ENCODE measurements around the gene GTPBP3. TPM values are rescaled to one million over a fixed set of nuclear protein-coding genes. Genes with fewer than 3 reads are reported as not detected.
A peak's percentile ranks its signal among the peaks of the same experiment; 100 is the strongest.

The GTPBP3 gene
- total RNA-seq, 1 experiment from 2014 or later = 38.2 TPM

DNA sequence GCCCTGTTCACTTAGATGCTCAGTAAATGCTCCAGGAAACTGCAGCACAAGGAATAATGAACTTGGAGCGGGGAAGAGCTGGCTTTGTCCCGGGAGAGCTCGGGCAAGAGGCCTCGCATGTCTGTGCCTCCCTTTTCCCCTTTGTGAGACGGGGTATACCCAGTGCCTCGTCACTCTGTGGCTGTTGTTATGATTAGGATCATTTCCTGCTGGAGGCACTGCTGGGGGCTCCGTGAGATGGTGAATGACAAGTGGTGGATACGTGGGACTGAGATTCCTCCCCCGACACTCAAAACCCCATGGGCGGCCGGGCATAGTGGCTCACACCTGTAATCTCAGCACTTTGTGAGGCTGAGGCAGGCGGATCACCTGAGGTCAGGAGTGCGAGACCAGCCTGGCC is 40.9 kb downstream of the GTPBP3 start:
- no peak for DNase-seq (ENCODE audit: low read depth)

DNA sequence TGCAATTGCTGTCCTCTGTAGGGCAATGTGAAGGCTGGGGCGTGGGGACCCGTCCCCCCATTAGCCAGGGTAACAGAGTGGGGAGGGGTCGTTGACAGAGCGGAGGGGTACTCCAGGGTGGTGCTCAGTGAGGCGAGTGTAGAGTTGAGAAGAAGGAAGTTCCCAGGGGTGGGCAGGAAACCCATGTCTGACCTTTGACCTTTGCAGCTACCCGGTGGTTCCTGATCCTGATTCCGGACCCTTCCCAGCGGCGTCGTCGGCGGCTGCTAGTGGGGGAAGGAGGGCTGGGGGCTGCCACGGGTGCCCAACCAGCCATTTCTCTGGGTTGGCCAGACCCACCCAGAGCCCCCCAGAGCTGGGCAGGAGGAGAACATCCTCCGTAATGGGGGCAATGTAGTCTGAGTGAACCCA is 41.9 kb downstream of the GTPBP3 start:
- no peak for DNase-seq (ENCODE audit: low read depth)

DNA sequence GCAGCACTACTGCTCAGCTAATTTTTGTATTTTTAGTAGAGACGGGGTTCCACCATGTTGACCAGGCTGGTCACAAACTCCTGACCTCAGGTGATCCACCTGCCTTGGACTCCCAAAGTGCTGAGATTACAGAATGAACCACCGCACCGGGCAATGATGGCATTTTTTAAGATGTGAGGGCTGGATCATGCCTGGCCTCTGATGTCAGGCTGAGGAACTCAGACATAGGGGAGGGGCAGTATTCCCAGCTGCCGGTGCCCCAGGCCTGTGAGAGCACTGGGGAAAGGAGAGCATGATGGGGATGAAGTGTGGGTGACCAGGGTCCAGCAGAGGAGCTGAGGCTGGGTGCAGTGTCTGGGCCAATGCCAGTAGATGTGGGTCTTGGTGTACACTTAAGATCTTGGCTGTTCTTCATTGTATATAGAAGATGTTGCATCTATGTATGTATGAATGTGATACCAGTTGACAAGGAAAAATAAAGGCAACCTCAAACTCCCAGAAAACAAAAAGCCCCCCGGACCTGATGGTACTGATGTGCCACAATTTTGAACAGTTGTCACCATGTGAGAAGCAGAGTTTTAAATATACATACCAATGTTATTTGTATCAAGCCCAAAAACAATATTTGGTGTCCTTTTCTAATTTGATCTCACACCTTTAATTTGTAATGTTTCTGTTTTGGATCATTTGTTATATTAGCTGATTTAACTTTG is 43.2 kb downstream of the GTPBP3 start:
- DNase-seq (ENCODE audit: low read depth) = no peak

DNA sequence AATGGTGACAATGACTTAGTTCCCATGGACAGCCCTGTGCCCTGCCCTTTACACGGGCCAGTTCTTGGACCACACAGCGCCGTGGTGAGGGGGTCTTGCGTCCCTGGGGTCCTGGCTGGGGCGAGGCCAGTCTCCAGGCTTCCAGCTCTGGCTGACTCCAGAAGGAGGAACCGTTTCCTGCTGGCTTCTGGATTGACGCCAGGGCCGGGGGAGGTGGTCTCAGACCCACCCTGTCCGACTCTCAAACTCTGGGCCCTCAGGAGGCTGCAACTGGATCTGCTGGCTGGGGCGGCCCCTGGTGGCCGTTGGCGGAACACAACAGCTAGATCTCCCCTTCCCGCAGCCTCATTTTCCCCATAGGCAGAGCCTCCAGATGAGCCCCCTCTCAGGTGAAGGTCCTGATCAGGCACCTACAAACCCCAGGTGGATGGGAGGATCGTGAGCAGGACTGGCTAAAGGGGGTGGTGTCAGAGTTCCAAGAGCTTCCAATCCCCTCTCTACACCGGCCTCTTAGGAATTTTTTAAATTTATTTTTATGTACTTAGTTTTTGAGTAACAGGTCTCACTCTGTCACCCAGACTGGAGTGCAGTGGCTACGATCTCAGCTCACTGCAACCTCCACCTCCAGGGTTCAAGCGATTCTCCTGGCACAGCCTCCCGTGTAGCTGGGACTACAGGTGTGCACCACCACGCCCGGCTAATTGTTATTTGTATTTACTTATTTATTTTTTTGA is 48.7 kb downstream of the GTPBP3 start:
- DNase-seq (ENCODE audit: low read depth) = peak; percentile 55

DNA sequence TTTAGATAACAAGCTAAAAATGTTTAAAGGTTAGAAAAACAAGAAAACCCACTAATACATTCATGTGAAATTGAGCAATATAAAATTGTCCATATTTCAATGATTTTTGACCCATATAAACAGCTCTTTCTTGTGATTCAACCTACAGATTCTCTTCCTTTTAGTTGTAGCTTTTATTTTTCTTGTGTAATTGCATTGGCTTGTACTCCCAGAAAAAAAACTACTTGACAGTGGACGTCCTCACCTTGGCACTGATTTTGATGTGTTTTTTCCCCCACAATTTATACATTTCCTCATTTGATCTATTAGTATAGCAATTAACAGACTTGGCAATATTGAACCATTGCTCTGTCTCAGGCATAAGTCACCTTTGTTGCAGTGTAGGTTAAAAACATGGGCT is 51.9 kb downstream of the GTPBP3 start:
- DNase-seq (ENCODE audit: low read depth) = no peak

DNA sequence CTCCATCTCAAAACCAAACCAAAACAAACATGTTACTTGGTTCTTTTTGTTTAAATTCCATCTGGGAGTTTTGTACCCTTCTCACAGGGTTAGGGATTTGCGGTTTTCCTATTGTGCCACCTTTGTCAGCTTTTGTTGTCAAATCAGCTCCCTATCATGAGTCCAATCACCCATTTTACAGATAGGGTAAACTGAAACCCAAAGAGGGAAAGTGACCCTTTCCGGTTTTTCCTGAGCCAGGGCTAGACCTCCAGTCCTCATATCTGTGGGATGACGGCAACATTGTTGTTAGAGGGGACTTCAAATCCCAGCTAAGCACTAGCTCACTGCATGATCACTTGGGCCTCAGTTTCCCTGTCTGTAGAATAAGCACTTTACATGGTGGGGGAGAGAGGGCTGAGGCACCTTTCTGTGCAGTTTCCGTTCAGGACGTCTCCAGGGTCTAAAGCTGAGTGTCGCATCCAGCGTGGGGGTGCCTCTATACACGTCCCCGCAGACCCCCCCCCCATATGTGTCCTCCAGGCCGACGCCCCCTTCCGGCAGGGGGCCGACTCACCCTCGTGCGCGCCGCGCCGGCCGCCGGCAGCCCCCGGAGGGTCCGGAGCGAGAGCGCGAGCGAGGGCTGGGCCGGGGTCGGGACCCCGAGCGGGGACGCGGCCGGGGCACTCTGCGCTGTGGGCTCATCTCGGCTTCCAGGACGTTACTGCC is 52.8 kb downstream of the GTPBP3 start:
- DNase-seq (ENCODE audit: low read depth) = no peak

DNA sequence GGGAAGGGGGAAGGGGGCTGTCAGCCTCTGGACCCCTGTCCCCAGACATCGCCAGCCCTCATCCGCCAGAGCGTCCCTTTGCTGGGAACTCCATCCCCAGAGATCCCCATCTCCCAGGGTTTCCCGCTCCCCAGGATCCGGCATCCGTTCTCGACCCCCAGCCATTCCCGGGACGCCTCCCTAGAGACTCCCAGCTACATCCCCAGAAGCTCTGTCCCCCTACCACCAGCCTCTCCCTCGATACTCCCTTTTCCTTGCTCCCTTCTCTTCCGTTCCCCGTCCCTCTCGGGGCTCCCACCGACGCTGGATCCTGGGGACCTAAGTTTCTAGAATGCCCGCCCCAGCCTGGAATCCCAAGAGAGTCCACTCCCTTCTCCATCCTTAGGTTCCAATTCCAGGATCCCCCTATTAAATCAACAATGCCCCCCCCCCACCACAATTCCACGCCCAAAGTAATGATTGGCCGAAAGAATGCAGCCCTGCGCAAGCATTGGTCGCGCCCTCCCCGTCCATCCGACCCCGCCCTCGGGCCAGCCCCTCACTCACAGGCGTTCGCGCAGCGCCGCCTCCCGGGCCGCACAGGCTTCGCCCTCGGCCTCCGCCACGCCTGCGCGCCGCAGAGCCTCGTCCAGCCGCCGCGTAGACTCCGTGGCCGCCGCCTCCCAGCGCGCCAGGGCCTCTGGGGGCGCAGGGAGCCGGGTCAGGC is 53.5 kb downstream of the GTPBP3 start:
- DNase-seq (ENCODE audit: low read depth) = peak; percentile 80

DNA sequence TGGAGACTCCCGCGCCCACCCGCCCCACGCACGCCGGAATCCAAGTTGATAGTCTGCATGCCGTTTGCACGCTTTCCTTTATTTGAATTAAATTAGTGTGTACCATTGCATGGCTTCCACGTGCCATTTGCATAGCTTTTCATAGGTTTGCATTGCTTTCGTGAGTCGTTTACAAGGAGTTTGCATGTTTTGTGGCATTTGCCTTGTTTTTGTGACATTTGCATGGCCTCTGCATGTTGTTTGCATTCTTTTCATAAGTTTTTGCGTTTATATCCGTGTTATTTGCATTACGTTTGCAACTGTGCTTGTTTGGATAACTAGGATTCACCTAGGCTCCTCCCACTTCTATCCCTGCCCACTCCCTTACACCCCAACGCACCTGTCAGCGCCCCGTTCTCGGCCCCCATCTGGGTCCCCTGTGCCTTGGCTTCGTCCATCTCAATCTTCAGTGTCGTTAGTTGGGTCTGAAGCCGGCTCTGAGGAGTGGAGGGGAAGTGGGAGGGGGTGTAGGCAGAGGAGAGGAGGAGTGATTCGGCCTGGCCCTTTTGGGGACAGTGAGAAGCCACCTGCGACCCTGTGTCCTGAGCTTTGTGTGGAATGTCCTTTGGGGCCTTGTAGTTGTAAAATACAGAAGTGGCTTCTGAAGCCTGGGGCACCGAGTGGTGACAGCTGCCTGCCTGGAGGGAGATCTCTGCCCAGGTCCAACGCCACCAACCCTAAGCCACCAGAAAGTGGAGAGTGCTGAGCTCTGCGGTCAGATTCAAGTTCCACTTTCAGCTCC is 54.2 kb downstream of the GTPBP3 start:
- no peak for DNase-seq (ENCODE audit: low read depth)

Other genes with a start within 250 kb of the GTPBP3 start
- gene USE1, start 122.2 kb upstream of the GTPBP3 start, total RNA-seq (2014; rRNA removed; shearing (Covaris generic)) = 30.5 and 36.4 TPM in 2 replicates
- gene OCEL1, start 111.3 kb upstream of the GTPBP3 start, total RNA-seq (2014; rRNA removed; shearing (Covaris generic)) = 3.6 and 8.1 TPM in 2 replicates
- gene NR2F6, start 91.6 kb upstream of the GTPBP3 start, total RNA-seq (2014; rRNA removed; shearing (Covaris generic)) = 84.2 and 89.7 TPM in 2 replicates
- 0.07 TPM in 1 of 2 replicates, not detected in the other for gene USHBP1, start 72.8 kb upstream of the GTPBP3 start, total RNA-seq (2014; rRNA removed; shearing (Covaris generic))
- gene BABAM1, start 70.1 kb upstream of the GTPBP3 start, total RNA-seq (2014; rRNA removed; shearing (Covaris generic)) = 248 and 260 TPM in 2 replicates
- gene ANKLE1, start 55.7 kb upstream of the GTPBP3 start, total RNA-seq (2014; rRNA removed; shearing (Covaris generic)) = 0.35 and 1.3 TPM in 2 replicates
- 0.23 and 0.24 TPM in 2 replicates for gene ABHD8, start 34.1 kb upstream of the GTPBP3 start, total RNA-seq (2014; rRNA removed; shearing (Covaris generic))
- gene MRPL34, start 31.7 kb upstream of the GTPBP3 start, total RNA-seq (2014; rRNA removed; shearing (Covaris generic)) = 111 and 122 TPM in 2 replicates
- gene DDA1, start 28.0 kb upstream of the GTPBP3 start, total RNA-seq (2014; rRNA removed; shearing (Covaris generic)) = 33.0 and 48.1 TPM in 2 replicates
- 2.1 and 2.3 TPM in 2 replicates for gene ANO8, start 2.7 kb upstream of the GTPBP3 start, total RNA-seq (2014; rRNA removed; shearing (Covaris generic))
- not detected in 2 replicates for gene PLVAP, start 39.8 kb downstream of the GTPBP3 start, total RNA-seq (2014; rRNA removed; shearing (Covaris generic))
- not detected in 2 replicates for gene CCDC194, start 56.6 kb downstream of the GTPBP3 start, total RNA-seq (2014; rRNA removed; shearing (Covaris generic))
- 1.2 TPM in 1 of 2 replicates, not detected in the other for gene BST2, start 68.1 kb downstream of the GTPBP3 start, total RNA-seq (2014; rRNA removed; shearing (Covaris generic))
- 72.1 and 78.0 TPM in 2 replicates for gene MVB12A, start 82.5 kb downstream of the GTPBP3 start, total RNA-seq (2014; rRNA removed; shearing (Covaris generic))
- gene TMEM221, start 111.1 kb downstream of the GTPBP3 start, total RNA-seq (2014; rRNA removed; shearing (Covaris generic)) = not detected in 2 replicates
- gene NXNL1, start 123.4 kb downstream of the GTPBP3 start, total RNA-seq (2014; rRNA removed; shearing (Covaris generic)) = not detected in 2 replicates
- gene SLC27A1, start 133.0 kb downstream of the GTPBP3 start, total RNA-seq (2014; rRNA removed; shearing (Covaris generic)) = 8.9 and 9.1 TPM in 2 replicates
- 61.6 and 75.0 TPM in 2 replicates for gene PGLS, start 174.1 kb downstream of the GTPBP3 start, total RNA-seq (2014; rRNA removed; shearing (Covaris generic))
- 66.6 and 91.8 TPM in 2 replicates for gene COLGALT1, start 218.1 kb downstream of the GTPBP3 start, total RNA-seq (2014; rRNA removed; shearing (Covaris generic))

Data from HT1080 (cell line).